ENCODE measurements around the gene GRK6. TPM values are rescaled to one million over a fixed set of nuclear protein-coding genes. Genes with fewer than 3 reads are reported as not detected.
"Not testable (repeated sequence)": the region's sequence is repeated elsewhere in the genome, so short reads cannot be mapped to it uniquely, and the experiment has no call there.

The GRK6 gene
- total RNA-seq, 1 donor from 2014 or later, result 137 TPM

DNA sequence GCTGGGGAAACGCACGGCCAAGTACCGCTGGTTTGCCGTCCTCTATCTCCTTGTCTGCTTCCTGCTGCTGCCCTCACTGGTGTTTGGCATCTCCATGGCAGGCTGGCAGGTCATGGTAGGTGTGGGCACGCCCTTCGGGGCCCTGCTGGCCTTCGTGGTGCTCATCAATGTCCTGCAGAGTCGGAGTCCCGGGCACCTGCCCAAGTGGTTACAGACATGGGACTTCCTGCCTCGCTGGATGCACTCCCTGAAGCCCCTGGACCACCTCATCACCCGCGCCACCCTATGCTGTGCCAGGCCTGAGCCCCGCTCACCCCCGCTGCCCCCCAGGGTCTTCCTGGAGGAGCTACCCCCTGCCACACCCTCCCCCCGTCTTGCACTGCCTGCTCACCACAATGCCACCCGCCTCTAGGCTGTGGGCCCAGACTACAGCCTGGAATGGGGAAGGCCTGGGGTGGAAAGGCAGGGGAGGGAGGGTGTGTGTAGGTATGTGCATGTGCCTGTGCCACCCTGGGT lies 28.5 kb upstream of the GRK6 start:
- intact Hi-C loops (cut with micrococcal nuclease), result no loop called here

- intact Hi-C loops (cut with micrococcal nuclease), result no loop called here
Observed at GRCh38 chr5:177399997-177400868, 26.2 kb upstream of the GRK6 start, which contains the start of gene PFN3. TSS of gene PFN3 (minus strand) at chr5:177400661. CDS start at chr5:177400576, 85 bp downstream.

DNA sequence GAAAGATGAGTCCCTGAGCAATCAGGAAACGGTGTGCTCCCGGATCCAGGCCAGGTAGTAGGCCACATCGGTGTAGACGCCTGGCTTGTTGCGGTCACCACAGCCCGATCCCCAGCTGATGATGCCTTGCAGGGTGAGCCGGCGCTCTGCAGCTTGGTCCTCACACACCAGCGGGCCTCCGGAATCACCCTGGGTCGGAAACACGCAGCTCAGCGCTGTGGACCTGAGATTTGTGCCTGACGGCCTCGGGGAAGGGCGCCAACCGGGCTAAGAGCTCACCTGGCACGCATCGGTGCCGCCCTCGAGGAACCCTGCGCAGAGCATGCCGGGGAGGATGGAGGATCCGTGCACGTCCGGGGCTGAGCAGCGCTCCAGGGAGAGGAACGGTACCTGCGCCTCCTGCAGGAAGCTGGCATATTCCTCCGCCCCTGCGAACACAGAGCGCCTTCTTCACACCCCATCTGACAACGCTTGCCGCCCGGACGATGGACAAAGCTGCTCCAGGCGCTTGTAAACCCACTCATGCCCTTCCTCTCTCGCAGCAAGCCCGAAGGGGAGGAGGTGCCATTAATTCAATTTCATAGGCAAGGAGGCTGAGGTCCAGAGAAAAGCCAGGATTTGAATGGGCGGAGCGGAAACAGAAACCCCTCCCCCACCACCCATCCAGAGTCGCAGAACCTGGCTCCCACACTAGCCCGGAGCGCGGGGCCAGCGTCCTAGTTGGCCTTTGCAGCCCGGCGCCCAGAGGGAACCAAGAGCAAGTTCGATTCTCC lies 24.0 kb upstream of the GRK6 start:
- intact Hi-C loops (cut with micrococcal nuclease), result loop anchor here (1.0 kb wide), 5 partner anchors 12 to 288 kb away; partner anchors contain the start of gene PDLIM7

DNA sequence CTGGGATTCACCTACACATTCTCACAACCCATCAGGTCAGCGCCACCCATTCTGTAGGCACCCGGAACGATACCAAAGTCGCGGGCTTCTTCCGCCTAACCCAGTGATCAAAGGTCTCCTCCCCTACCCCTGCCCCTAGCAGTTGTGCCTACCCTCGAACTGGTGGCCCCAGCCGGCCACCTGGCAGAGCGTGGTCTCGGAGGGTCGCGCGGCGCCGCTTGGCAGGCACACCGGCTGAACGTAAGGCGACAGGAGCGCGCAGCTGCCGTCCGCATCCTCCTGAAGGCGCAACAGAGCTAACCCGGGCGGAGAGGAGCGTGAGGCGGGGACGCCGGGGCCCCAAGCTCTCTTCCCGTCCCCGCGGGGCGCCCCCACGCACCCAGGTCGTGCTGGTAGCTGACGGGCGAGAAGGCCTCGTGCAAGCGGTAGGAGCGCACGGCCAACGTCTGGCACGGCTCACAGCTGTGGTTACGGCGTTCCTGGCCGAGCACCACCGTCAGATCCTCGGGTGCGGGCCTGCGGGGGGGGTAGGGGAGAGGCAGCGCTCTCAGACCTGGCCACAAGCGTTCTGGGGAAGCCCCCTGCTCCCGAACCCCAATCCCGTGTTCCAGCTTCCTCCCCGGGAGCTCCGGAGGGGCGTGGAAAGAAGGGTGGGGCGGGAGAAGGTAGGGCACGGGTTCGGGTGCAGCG lies 23.2 kb upstream of the GRK6 start:
- intact Hi-C loops (cut with micrococcal nuclease), result loop anchor here (1.0 kb wide), 4 partner anchors 13 to 289 kb away; no protein-coding TSS in a partner anchor

DNA sequence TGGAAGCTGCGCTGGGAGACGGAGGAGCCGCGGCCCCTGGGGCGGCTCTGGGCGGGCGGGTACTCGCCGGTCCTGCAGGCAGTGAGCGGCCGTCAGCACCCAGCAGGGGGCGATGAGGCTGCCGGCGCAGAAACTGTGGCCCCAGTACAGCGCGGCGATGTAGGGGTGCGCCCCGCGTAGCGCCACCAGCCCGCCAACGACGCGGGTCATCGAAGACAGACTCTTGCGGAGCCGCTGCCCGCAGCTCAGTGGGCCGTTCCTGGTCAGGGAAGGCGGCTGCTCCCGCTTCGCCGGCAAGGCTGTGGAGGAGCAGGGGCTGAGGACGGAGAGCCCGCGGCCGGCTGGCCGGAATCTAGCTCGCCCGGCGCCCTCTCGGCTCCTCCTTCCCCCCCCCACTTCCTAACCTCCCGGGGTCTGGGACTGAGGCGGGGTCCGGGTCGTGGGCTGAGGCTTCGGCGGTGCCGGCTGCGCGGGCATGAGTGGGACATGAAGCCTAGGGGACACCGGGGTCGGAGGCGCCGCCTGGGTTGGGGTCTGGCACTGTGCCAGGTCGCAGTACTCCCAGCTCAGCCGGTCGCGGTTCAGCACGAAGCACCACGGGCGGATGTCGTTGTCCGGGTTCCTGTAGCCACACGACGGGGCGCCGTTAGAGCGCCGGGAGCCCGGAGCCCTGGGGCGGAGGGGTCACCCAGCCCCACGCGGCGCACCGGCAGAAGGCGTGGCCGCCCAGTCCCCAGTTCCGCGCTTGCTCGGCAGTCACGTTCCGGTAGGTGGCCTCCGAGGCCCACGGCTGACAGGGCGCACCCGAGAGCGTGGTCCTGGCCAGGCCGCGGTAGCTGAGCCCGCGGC lies 22.5 kb upstream of the GRK6 start:
- intact Hi-C loops (cut with micrococcal nuclease), result loop anchor here (1.0 kb wide), 5 partner anchors 14 to 290 kb away; no protein-coding TSS in a partner anchor

DNA sequence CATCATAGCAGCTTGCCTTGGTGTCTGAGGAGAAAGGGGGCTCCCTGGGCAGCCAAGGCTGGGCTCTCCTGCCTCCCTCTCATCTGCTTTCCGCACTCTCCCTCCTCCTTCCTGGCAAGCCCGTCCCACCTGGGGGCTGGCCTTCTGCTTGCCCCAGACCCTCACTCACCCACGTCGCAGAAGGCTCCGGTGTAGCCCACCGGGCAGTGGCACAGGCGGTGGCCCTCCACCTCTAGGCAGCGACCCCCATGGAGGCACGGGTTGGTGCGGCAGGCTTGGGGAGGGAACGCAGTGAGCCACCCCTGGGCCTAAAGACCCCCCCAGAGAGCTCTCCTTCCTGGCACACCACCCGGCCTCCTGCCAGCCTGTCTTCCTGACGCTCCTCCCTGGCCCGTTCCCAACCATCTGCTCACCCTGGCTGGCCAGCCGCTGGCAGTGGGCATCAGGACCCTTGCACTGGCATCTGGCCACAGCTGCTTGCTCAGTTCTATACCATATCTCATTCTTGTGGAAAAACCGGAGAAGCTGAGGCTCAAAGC lies 21.8 kb upstream of the GRK6 start:
- intact Hi-C loops (cut with micrococcal nuclease), result loop anchor here (1.0 kb wide), 1 partner anchor 21 kb away; no protein-coding TSS in a partner anchor

DNA sequence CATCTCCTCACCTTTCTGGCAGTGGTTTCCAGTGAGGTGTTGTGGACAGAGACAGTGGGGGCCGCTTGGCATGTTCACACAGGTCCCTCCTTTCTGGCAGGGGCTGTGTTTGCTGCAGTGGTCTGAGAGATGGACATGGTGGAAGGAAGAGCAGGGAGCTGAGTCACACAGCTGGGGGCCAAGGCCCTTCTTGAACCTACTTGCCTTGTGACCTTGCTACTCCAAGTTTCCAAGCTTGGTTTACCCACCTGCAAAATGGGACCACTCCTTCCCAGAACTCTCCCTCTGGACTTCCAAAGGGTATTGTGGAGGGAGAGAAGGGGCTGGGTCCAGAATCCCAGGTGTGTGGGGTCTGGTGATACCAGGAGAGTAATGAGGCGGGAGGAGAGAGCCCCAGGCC lies 21.2 kb upstream of the GRK6 start:
- intact Hi-C loops (cut with micrococcal nuclease), result no loop called here

GRCh38 chr5:177405805-177406204 lies 20.7 kb upstream of the GRK6 start:
- intact Hi-C loops (cut with micrococcal nuclease), result no loop called here

DNA sequence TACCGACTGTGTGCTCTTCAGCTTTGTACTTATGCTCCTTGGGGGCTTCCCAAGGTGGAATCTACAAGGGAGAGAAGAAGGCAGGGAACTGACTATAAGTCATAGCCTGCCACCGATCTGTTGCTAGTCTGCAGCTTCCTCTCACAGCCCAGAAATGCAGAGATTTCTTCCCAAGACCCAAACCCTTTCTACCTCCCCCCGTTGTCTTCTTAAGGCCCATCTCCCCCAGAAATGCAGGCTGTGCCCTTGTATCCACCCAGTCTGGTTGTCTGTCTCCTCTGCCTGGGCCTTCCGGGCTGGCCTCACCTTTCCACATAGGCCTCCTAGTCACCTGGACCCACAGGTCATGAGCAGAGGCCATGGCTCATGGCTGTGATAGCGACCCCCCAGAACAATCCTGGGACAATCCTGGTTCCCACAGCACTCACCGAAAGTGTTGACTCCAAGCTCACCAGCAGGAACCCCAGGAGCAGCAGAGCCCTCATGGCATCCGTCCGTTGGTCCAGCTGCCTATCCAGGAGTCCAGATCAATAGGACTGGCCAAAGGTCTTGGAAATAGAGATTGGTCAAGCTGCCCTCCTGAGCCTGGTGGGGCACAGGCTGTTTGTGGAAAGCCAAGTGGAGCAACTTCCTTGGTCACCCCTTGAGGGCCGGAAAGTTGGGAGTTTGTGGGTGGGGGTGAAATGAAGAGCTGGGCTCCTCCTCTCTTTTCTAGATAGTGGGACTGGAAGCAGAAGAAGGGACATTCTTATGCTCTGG lies 17.3 kb upstream of the GRK6 start, which contains the start of gene F12:
Gene F12, minus strand, starts transcription at position 522 of the 759 bp plus-strand sequence. Its CDS starts 37 bp downstream, at position 485.
- intact Hi-C loops (cut with micrococcal nuclease), result no loop called here

DNA sequence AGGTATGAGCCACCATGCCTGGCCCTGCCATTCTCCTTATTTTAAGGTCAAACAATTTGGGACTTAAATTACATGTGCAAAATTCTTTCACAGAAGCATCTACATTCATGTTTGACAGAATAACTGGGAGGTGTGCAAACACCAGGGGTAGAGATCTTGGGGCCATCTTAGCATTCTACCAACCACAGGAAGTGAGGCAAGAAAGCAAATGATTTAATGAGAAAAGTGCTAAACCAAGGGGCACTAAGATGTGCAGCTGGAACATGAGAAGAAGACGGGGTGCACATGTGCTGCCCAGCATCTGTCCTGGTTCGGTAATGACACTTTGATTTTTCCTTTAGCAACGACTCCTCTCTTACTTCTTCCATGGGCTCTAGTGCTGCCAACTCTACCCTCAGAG lies 15.9 kb upstream of the GRK6 start:
- intact Hi-C loops (cut with micrococcal nuclease), result no loop called here

DNA sequence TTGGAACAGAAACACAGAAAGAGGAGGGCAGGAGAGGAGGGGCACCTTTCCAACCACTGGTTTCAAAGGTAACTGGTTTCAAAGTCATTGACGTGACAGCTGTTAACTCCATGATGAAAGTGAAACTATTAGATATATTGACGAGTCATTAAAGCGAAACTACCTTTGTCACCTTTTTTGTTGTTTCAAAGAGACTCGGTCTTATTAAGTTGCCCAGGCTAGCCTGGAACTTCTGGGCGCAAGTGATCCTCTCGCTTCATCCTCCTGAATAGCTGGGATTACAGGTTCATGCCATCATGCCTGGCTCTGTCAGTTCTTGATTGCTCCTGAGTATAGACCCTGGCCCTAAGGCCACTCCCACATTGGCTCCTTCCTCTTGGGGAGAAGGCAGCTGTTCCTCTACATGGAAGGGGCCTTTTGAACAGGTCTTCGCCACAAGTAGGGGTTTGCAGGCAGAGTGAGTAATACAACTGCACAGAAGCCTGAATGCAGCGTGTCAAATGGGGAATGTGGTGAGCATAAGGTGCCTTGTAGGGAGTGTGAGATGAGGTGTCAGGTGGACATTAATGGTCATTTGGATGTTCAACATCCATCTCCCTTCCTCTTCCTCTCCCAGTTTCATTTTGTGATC lies 13.8 kb upstream of the GRK6 start:
- intact Hi-C loops (cut with micrococcal nuclease), result no loop called here

- intact Hi-C loops (cut with micrococcal nuclease), result no loop called here
Observed at GRCh38 chr5:177414481-177414880, 12.0 kb upstream of the GRK6 start.

DNA sequence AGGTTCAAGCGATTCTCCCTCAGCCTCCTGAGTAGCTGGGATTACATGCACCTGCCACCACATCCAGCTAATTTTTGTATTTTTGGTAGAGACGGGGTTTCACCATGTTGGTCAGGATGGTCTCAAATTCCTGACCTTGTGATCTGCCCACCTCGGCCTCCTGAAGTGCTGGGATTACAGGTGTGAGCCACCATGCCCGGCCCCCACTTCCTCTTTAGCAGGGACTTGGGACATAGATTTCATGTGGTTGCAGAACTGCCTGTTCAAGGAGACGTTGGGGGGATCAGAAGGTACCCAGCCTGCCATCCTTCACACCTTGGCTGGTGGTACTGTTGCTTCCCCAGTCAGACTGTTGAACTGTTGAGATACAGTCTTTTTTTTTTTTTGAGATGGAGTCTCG lies 9.4 kb upstream of the GRK6 start:
- intact Hi-C loops (cut with micrococcal nuclease), result not testable (repeated sequence)

- intact Hi-C loops (cut with micrococcal nuclease), result no loop called here
Observed at GRCh38 chr5:177419046-177419445, 7.4 kb upstream of the GRK6 start.

DNA sequence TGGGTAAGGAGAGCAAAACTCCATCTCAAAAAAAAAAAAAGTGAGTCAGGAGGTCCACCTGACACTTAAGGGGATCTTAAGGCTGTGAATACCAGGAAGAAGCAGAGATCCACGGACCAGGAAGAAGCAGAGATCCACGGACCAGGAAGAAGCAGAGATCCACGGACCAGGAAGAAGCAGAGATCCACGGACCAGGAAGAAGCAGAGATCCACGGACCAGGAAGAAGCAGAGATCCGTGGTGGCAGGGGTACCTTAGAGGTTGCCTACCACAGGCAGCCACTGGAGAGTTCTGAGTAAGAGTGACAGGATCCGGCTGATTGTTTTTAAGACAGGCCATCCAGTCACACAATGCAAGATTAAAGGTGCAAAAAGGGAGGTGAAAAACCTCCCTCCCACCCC lies 6.0 kb upstream of the GRK6 start:
- intact Hi-C loops (cut with micrococcal nuclease), result not testable (repeated sequence)

DNA sequence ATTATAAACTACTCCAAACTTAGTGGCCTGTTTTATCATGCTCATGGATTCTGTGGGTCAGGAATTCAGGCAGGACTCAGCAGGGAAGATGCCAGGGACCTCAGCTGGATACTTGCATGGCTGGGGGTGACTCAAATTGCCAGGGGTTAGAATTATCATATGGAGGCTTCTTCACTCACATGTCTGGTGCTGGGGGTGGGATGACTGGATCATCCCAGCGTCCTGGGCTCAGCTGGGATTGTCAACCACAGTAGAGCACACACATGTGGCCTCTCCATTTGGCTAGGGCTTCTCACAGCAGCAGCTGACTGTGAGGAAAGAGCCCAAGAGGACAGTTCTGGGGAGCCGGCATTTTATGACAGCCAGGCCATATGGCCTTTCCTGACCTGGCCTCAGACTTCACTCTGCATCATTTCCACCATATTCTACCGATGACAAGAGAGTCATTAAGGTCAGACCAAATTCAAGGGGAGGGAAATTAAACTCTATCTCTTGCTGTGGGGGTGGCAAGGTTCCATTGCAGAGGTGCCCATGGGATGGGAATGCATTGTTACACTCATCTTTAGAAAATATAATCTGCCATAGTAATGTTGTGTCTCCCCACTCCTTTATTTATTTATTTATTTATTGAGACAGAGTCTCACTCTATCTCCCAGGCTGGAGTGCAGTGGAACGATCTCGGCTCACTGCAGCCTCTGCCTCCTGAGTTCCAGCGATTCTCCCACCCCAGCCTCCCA lies 5.2 kb upstream of the GRK6 start:
- intact Hi-C loops (cut with micrococcal nuclease), result no loop called here

- intact Hi-C loops (cut with micrococcal nuclease), result loop anchor here (2.0 kb wide), 1 partner anchor 1035 kb away; the partner anchor contains the start of genes HIGD2A and NOP16
Observed at GRCh38 chr5:177423671-177424070, 2.8 kb upstream of the GRK6 start.

Measured in T-helper 1 cell treated with Interleukin-12 subunit alpha and Interleukin-12 subunit beta and Interleukin-4 antibody, amounts not matched to agents 30 ng/mL and 1 ng/mL, for 36 hours (primary cell).